GM13976 (cell line): Measurements from ENCODE around the gene PRM1.

Source experiments
- DNase-seq: peaks from one replicate; pipeline ENCODE4 v3.0.0; 2012; ENCODE audit warnings: low spot score
- CTCF ChIP-seq: IDR thresholded peaks from 2 replicates; pipeline ENCODE4 v1.5.1; 2012; ENCODE audit warnings: borderline replicate concordance, mild to moderate bottlenecking; ENCODE audit not compliant: insufficient read depth; ENCODE audit errors: extremely low read depth, missing control alignments, control extremely low read depth
- in situ Hi-C: fragments of 300-500 bp; cut with MboI; formaldehyde crosslinking; loops from one replicate; pipeline ENCODE4 v1.12.0; 2022; ENCODE audit warnings: low sequenced_read_pairs, mixed read lengths, inconsistent platforms; ENCODE audit not compliant: unreplicated experiment

Gene PRM1

GRCh38 chr16:11264155-11264832 is 16.8 kb downstream of the PRM1 start:
- TF ChIP-seq CTCF = no peak
- DNase-seq = peak; percentile 54
- in situ Hi-C loops = no loop called here

- TF ChIP-seq CTCF = no peak
- in situ Hi-C loops = no loop called here
- no peak for DNase-seq
Observed at GRCh38 chr16:11263737-11264136, 17.4 kb downstream of the PRM1 start.

GRCh38 chr16:11262915-11263314 is 18.2 kb downstream of the PRM1 start:
- in situ Hi-C loops = no loop called here
- DNase-seq = no peak
- no peak for TF ChIP-seq CTCF

GRCh38 chr16:11260596-11260966 is 20.5 kb downstream of the PRM1 start:
- TF ChIP-seq CTCF = no peak
- DNase-seq = no peak
- in situ Hi-C loops = no loop called here

- TF ChIP-seq CTCF = no peak
- DNase-seq = no peak
- in situ Hi-C loops = loop anchor here (10.0 kb wide), 1 partner anchor 295 kb away; no protein-coding TSS in a partner anchor
Observed at GRCh38 chr16:11259655-11260595, 21.2 kb downstream of the PRM1 start.

GRCh38 chr16:11258553-11259492 is 22.3 kb downstream of the PRM1 start:
- in situ Hi-C loops = loop anchor here (10.0 kb wide), 1 partner anchor 294 kb away; no protein-coding TSS in a partner anchor
- TF ChIP-seq CTCF = no peak
- peak; percentile 81 for DNase-seq
